Activated CD4-positive, alpha-beta T cell treated with anti-CD3 and anti-CD28 coated beads for 36 hours (primary cell): ENCODE results near the gene TXNDC2. TPM values are rescaled to one million over a fixed set of nuclear protein-coding genes. Genes with fewer than 3 reads are reported as not detected.

Experiments
- ATAC-seq: fragments of 200-7000 bp; cut with Tn5 transposase; one replicate; pipeline ENCODE4 v1.10.0; 2021; ENCODE audit warnings: mild to moderate bottlenecking, moderate library complexity
- CTCF ChIA-PET: fragments of 350-600 bp; sonication (Branson Sonifier 250); formaldehyde crosslinking; loops from one replicate; lab custom pipeline; 2021; ENCODE audit warnings: antibody characterized with exemption; lab: Charles Lee
- POLR2A ChIA-PET: fragments of 350-600 bp; sonication (Branson Sonifier 250); formaldehyde crosslinking; loops from one replicate; lab custom pipeline; 2021; ENCODE audit warnings: antibody characterized with exemption, inconsistent platforms; lab: Charles Lee
- DNase-seq: peaks from one replicate; pipeline ENCODE4 v3.0.0-alpha.2; 2020
- H3K27ac Mint-ChIP-seq: one replicate; pipeline ENCODE4 v1.8.0; 2021; ENCODE audit warnings: mixed read lengths
- H3K27me3 Mint-ChIP-seq: one replicate; pipeline ENCODE4 v1.8.0; 2021; ENCODE audit warnings: mixed read lengths
- H3K36me3 Mint-ChIP-seq: one replicate; pipeline ENCODE4 v1.8.0; 2021; ENCODE audit warnings: low read depth, mixed read lengths
- H3K4me1 Mint-ChIP-seq: one replicate; pipeline ENCODE4 v1.8.0; 2021; ENCODE audit warnings: mixed read lengths
- H3K4me3 Mint-ChIP-seq: one replicate; pipeline ENCODE4 v1.8.0; 2021; ENCODE audit warnings: mild to moderate bottlenecking, moderate library complexity, mixed read lengths
- H3K9me3 Mint-ChIP-seq: one replicate; pipeline ENCODE4 v1.8.0; 2021; ENCODE audit warnings: low read depth, mixed read lengths
- intact Hi-C, 2 experiments: fragments of 100-400 bp; cut with DNase I in 1 of 2; cut with micrococcal nuclease in 1 of 2; formaldehyde crosslinking; loops; one replicate each; pipeline versions ENCODE4 v1.14.2 to v1.15.1; 2022 to 2024; cut with DNase I, micrococcal nuclease
- total RNA-seq, 2 experiments: library from RNA; stranded (reverse); gene quantifications; one replicate each; pipeline ENCODE4 v1.2.3, GENCODE V29; 2021

Gene TXNDC2
- total RNA-seq, 2 experiments from 2014 or later: not detected

GRCh38 chr18:9861933-9862332 is 23.8 kb upstream of the TXNDC2 start:
- intact Hi-C loops: no loop called here
- CTCF ChIA-PET: interaction anchor here (1.3 kb wide), 1 partner anchor 15 kb away, joined by 3 read pairs; no protein-coding TSS in a partner anchor
- Mint-ChIP-seq H3K4me1 (peaks cover 6% of the 10 kb centered on the region), H3K27me3 (peaks cover 7% of the 10 kb centered on the region), H3K4me3 (no peak overlapping the region), H3K36me3 (no peaks in the 10 kb centered on the region), H3K27ac (no peak overlapping the region), H3K9me3 (peaks cover 11% of the 10 kb centered on the region)
- POLR2A ChIA-PET: interaction anchor here (1.5 kb wide), 1 partner anchor 15 kb away, joined by 7 read pairs; no protein-coding TSS in a partner anchor
- DNase-seq: peak; percentile 58
- peak; percentile 86 for ATAC-seq

DNA sequence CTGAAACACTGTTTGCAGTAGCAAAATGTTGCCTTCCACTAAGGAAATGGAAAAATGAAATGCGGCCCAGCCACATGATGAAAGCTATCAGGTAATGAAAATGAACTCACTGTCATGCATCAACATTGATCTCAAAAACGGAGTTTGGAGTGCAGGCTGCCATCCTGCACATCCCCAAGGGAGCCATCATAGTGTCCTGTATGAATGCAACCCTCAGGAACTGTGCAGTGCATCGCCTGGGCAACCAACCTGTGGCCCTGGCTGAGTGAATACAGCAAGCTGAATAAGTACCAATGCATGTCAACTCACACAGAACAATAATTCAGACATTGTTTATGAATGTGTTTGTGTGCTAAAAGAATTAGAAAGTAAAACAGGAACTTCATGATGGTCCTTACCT is 23.1 kb upstream of the TXNDC2 start:
- H3K36me3 Mint-ChIP-seq: no peaks in the 10 kb centered on the region
- intact Hi-C loops: no loop called here
- peaks cover 13% of the 10 kb centered on the region for H3K9me3 Mint-ChIP-seq
- no peak overlapping the region for H3K27ac Mint-ChIP-seq
- no peak for ATAC-seq
- ChIA-PET POLR2A (interaction anchor here (1.5 kb wide), 1 partner anchor 14 kb away, joined by 7 read pairs; no protein-coding TSS in a partner anchor), CTCF (no interaction called here)
- H3K27me3 Mint-ChIP-seq: peaks cover 7% of the 10 kb centered on the region
- H3K4me1 Mint-ChIP-seq: peaks cover 6% of the 10 kb centered on the region
- no peak for DNase-seq
- no peak overlapping the region for H3K4me3 Mint-ChIP-seq

GRCh38 chr18:9863282-9863681 is 22.5 kb upstream of the TXNDC2 start:
- POLR2A ChIA-PET: no interaction called here
- DNase-seq (no peak), ATAC-seq (no peak)
- intact Hi-C loops: no loop called here
- Mint-ChIP-seq H3K4me1 (peaks cover 6% of the 10 kb centered on the region), H3K27ac (no peak overlapping the region), H3K36me3 (no peaks in the 10 kb centered on the region), H3K27me3 (peaks cover 7% of the 10 kb centered on the region), H3K4me3 (no peak overlapping the region), H3K9me3 (peaks cover 13% of the 10 kb centered on the region)
- CTCF ChIA-PET: interaction anchor here (0.8 kb wide), 1 partner anchor 15 kb away, joined by 3 read pairs; no protein-coding TSS in a partner anchor

GRCh38 chr18:9865764-9866490 is 19.8 kb upstream of the TXNDC2 start:
- H3K27me3 Mint-ChIP-seq: peaks cover 12% of the 10 kb centered on the region
- ATAC-seq: no peak
- ChIA-PET CTCF (no interaction called here), POLR2A (no interaction called here)
- H3K27ac Mint-ChIP-seq: no peak overlapping the region
- peaks cover 6% of the 10 kb centered on the region for H3K4me1 Mint-ChIP-seq
- DNase-seq: no peak
- H3K36me3 Mint-ChIP-seq: no peaks in the 10 kb centered on the region
- H3K9me3 Mint-ChIP-seq: peaks cover 13% of the 10 kb centered on the region
- no peak overlapping the region for H3K4me3 Mint-ChIP-seq
- intact Hi-C loops: no loop called here

DNA sequence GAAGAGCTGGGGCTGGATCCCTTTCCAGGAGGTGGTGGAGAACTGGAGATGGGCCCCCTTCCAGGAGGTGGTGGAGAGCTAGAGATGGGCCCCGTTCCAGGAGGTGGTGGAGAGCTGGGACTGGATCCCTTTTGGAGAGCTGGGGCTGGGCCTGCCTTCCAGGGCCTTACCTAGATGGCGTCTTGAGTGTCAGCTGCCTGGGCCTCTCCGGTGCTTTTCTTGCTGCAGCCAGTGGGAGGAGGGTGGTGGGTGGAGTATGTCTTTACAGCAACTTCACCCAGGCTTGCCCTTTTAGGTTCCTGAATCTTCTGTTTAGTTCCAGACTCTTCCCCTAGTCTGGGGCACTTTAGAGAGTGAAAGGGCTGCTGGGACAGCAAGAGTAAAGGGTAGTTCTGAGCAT is 19.1 kb upstream of the TXNDC2 start:
- H3K27ac Mint-ChIP-seq: no peak overlapping the region
- peaks cover 15% of the 10 kb centered on the region for H3K27me3 Mint-ChIP-seq
- ChIA-PET POLR2A (no interaction called here), CTCF (no interaction called here)
- intact Hi-C loops: no loop called here
- peaks cover 3% of the 10 kb centered on the region for H3K4me1 Mint-ChIP-seq
- ATAC-seq: no peak
- no peaks in the 10 kb centered on the region for H3K36me3 Mint-ChIP-seq
- H3K4me3 Mint-ChIP-seq: no peak overlapping the region
- peaks cover 13% of the 10 kb centered on the region for H3K9me3 Mint-ChIP-seq
- no peak for DNase-seq

- POLR2A ChIA-PET: no interaction called here
- Mint-ChIP-seq H3K9me3 (peaks cover 13% of the 10 kb centered on the region), H3K36me3 (no peaks in the 10 kb centered on the region), H3K27ac (no peak overlapping the region), H3K27me3 (peaks cover 15% of the 10 kb centered on the region), H3K4me3 (no peak overlapping the region), H3K4me1 (no peaks in the 10 kb centered on the region)
- ATAC-seq (no peak), DNase-seq (no peak)
- CTCF ChIA-PET: no interaction called here
- intact Hi-C loops: no loop called here
Measured at GRCh38 chr18:9867071-9867594, 18.6 kb upstream of the TXNDC2 start.

DNA sequence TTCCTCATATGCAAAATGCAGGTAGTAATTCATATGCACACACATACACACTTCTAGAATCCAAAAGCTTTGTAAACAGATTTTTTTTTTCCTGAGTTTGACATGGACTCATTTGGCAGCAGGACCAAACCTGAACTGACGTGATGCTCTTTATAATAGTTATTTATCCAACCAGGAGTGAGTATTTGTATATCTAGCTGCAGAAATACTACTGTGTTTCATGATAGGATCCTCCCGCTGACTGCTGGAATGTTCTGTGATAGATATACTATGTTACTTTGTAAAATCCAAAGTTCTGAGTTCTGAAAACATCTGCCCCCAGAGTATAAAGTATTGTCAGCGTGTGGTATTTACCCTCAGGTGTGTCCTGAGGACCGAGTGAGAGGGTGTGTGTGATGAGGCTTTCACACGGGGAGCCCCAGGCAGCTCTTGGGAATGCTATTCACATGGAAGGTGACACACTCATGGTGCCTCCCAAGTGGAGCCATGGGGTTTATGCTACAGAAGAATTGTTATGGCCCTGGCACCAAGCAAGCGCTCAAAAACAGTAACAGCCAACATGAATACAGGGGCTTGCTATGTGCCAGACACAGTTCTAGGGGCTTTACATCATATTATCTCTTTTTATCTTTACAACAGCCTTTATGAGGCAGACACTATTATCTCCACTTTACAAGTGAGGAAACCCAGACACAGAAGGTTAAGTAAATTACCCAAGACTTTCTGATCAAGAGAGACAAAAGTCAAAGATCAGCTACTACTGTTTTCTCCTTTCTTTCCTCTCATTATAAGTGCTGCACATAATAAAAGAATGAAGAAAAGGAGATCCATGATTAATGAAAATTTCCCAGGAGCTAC is 16.7 kb upstream of the TXNDC2 start:
- H3K4me3 Mint-ChIP-seq: no peak overlapping the region
- no peak for ATAC-seq
- ChIA-PET CTCF (no interaction called here), POLR2A (no interaction called here)
- DNase-seq: no peak
- peaks cover 13% of the 10 kb centered on the region for H3K9me3 Mint-ChIP-seq
- no peak overlapping the region for H3K27ac Mint-ChIP-seq
- no peaks in the 10 kb centered on the region for H3K36me3 Mint-ChIP-seq
- intact Hi-C loops: no loop called here
- H3K4me1 Mint-ChIP-seq: no peaks in the 10 kb centered on the region
- peaks cover 18% of the 10 kb centered on the region for H3K27me3 Mint-ChIP-seq

DNA sequence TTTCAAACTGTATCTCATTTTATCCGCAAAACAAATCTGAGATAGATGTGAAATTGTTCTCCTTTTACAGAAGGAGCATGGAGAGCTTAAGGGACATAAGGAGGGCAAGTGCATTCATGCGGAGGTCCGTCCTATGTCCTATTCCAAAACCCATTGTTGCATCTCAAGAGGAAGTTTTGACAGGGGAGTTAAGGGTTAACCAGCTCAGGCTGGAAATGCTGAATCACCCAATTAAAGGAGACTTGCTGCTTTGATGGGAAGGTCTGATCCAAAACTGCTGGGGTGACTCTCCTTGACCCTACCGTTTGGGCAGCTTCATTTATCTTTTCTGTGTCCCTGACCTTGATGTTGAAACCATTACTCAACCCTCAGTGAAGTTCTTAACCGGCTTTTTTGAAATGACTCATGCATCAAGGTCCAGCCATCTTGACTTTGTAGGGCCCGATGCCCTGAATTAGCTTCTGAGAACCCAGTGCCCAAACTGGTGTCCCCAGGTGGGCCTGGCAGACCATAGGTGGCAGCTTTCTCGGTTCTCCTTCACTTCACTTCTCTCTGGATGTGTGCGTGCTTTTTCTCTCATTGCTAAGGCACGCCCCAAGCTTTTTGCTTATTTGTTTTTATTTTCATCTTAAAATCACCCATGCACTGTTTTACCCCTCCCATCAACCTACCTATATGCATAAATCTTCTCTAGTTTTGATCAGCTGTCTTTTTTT is 15.9 kb upstream of the TXNDC2 start:
- ATAC-seq: no peak
- Mint-ChIP-seq H3K9me3 (peaks cover 13% of the 10 kb centered on the region), H3K4me3 (no peak overlapping the region), H3K27ac (no peak overlapping the region), H3K27me3 (peaks cover 18% of the 10 kb centered on the region), H3K4me1 (no peaks in the 10 kb centered on the region), H3K36me3 (no peaks in the 10 kb centered on the region)
- ChIA-PET POLR2A (no interaction called here), CTCF (no interaction called here)
- intact Hi-C loops: no loop called here
- no peak for DNase-seq

GRCh38 chr18:9870431-9871008 is 15.3 kb upstream of the TXNDC2 start:
- intact Hi-C loops: no loop called here
- no peak overlapping the region for H3K27ac Mint-ChIP-seq
- peaks cover 11% of the 10 kb centered on the region for H3K9me3 Mint-ChIP-seq
- no peaks in the 10 kb centered on the region for H3K36me3 Mint-ChIP-seq
- ATAC-seq: no peak
- POLR2A ChIA-PET: no interaction called here
- no peak overlapping the region for H3K4me3 Mint-ChIP-seq
- H3K4me1 Mint-ChIP-seq: no peaks in the 10 kb centered on the region
- peaks cover 18% of the 10 kb centered on the region for H3K27me3 Mint-ChIP-seq
- DNase-seq: no peak
- CTCF ChIA-PET: no interaction called here

DNA sequence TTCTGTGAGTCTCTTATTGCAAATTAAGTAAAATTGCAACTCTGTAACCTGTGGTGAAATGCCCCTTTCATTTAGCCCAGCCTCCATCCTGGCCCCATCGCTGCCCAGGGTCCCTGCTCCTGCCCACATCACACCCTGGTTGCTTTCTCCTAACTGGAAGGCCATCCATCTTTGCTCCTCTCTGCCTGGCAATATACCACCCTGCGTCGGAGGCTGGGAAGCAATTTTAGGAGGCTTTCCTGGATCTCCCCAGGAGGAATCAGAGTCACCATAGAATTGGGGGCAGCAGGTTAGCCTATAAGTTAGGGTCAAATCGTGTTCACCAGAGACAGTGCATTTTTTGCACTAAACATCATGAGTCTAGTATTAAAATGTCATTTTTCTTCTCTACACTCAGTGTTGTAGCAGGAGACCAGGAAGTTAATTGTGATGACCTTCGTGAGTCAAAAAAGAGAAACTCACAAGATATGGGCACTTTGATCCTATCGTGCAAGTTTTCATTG is 14.5 kb upstream of the TXNDC2 start:
- intact Hi-C loops: no loop called here
- Mint-ChIP-seq H3K9me3 (peaks cover 3% of the 10 kb centered on the region), H3K36me3 (no peaks in the 10 kb centered on the region), H3K27me3 (peaks cover 18% of the 10 kb centered on the region), H3K4me3 (no peak overlapping the region), H3K27ac (no peak overlapping the region), H3K4me1 (peaks cover 1% of the 10 kb centered on the region)
- DNase-seq (no peak), ATAC-seq (no peak)
- ChIA-PET CTCF (no interaction called here), POLR2A (no interaction called here)

DNA sequence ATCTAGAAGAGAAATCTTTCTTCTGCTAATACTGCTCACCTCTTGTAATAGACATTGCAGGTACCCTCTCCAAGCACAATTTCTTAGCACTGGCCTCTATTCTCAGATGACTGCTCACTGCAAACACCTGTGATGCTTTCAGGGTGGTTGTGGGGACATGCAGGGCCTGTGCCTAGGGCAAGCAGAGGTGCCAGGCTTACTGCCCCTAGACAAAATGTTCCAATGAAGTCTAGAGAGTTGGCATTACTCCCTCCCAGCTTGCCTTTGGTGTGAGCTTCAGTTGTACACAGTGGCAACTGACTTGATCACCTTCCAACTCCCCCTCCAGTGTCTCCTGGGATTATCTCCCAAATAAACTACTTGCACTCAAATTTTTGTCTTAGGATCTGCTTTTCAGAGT is 12.9 kb upstream of the TXNDC2 start:
- H3K9me3 Mint-ChIP-seq: no peaks in the 10 kb centered on the region
- POLR2A ChIA-PET: no interaction called here
- ATAC-seq: no peak
- peaks cover 15% of the 10 kb centered on the region for H3K27me3 Mint-ChIP-seq
- no peaks in the 10 kb centered on the region for H3K36me3 Mint-ChIP-seq
- DNase-seq: no peak
- no peak overlapping the region for H3K27ac Mint-ChIP-seq
- no peak overlapping the region for H3K4me3 Mint-ChIP-seq
- CTCF ChIA-PET: no interaction called here
- peaks cover 13% of the 10 kb centered on the region for H3K4me1 Mint-ChIP-seq
- intact Hi-C loops: no loop called here
